HepG2 (cell line): ENCODE measurements around the gene SLC25A45. TPM values are rescaled to one million over a fixed set of nuclear protein-coding genes. Genes with fewer than 3 reads are reported as not detected.

Experiments used
- NR2F2 ChIP-seq: IDR thresholded peaks from 2 replicates; pipeline ENCODE4 v1.6.1; 2012; ENCODE audit warnings: low read depth, inconsistent platforms, borderline replicate concordance
- ZBTB3 ChIP-seq: sonication (generic); formaldehyde crosslinking; IDR thresholded peaks from 2 replicates; pipeline ENCODE4 v1.4.0; 2020; ENCODE audit warnings: low read depth, mild to moderate bottlenecking, moderate library complexity, missing genetic modification reagents, borderline replicate concordance
- ZFY ChIP-seq: sonication (generic); formaldehyde crosslinking; IDR thresholded peaks from 2 replicates; pipeline ENCODE4 v1.4.0; 2020; ENCODE audit warnings: missing genetic modification reagents
- ZNF563 ChIP-seq: sonication (generic); formaldehyde crosslinking; IDR thresholded peaks from 2 replicates; pipeline ENCODE4 v1.8.0; 2022; ENCODE audit warnings: mild to moderate bottlenecking, moderate library complexity, missing genetic modification reagents
- ZNF674 ChIP-seq: sonication (generic); formaldehyde crosslinking; IDR thresholded peaks from 2 replicates; pipeline ENCODE4 v1.5.0; 2020; ENCODE audit warnings: low read depth, mild to moderate bottlenecking, missing genetic modification reagents
- ZZZ3 ChIP-seq: sonication (generic); formaldehyde crosslinking; IDR thresholded peaks from 2 replicates; pipeline ENCODE4 v1.4.0; 2020; ENCODE audit warnings: missing genetic modification reagents, mild to moderate bottlenecking, borderline replicate concordance
- polyA plus RNA-seq, 8 experiments: library from polyadenylated mRNA; depleted of rRNA in 3 of 8; stranded (reverse) in 7 of 8; unstranded in 1 of 8; fragments of >200 nt; fragmentation: Illumina TruSeq in 4 of 8; extraction: Trizol in 4 of 8; gene quantifications; 2 replicates each; pipeline versions ENCODE4 v1.2.1 to v1.2.3, GENCODE V29; 2011 to 2016; ENCODE audit warnings: low read depth in 4 of 8, missing spikeins in 1 of 8, mixed read lengths in 1 of 8; ENCODE audit not compliant: insufficient read depth in 1 of 8
- total RNA-seq, 5 experiments: library from RNA; depleted of rRNA; stranded (reverse); fragments of >200 nt; fragmentation: Illumina TruSeq; extraction: Trizol; gene quantifications; 2 replicates each; pipeline ENCODE4 v1.2.3, GENCODE V29; 2016; ENCODE audit warnings: low read depth in 1 of 5
- TF ChIP-seq, protein P1 (sequence below), 2 experiments: IDR thresholded peaks; 2 replicates each; pipeline ENCODE4 v1.6.1; 2011 to 2012; ENCODE audit warnings: low read length in 2 of 2, borderline replicate concordance in 1 of 2, low read depth in 1 of 2, mild to moderate bottlenecking in 1 of 2, moderate library complexity in 1 of 2
- TF ChIP-seq, protein P2 (sequence below): sonication (generic); formaldehyde crosslinking; IDR thresholded peaks from 2 replicates; pipeline ENCODE4 v1.5.1; 2020; ENCODE audit warnings: missing genetic modification reagents, mild to moderate bottlenecking, borderline replicate concordance
- TF ChIP-seq, protein P3 (sequence below): sonication (generic); formaldehyde crosslinking; conservative IDR thresholded peaks from 2 replicates; pipeline ENCODE4 v1.8.1; 2023; ENCODE audit warnings: missing genetic modification reagents
- TF ChIP-seq, protein P4 (sequence below): sonication (generic); formaldehyde crosslinking; IDR thresholded peaks from 2 replicates; pipeline ENCODE4 v1.4.0; 2020; ENCODE audit warnings: mild to moderate bottlenecking, low read depth, missing genetic modification reagents
- TF ChIP-seq, protein P5 (sequence below): IDR thresholded peaks from 2 replicates; pipeline ENCODE4 v1.6.1; 2016; ENCODE audit warnings: low read depth, missing genetic modification reagents, missing compliant biosample characterization

The SLC25A45 gene
- total and polyA plus RNA-seq, 2 of the 13 experiments (the other 11 are each of a cell fraction or from before 2014, with no cell fraction given), result 1.2 to 3.4 TPM

DNA sequence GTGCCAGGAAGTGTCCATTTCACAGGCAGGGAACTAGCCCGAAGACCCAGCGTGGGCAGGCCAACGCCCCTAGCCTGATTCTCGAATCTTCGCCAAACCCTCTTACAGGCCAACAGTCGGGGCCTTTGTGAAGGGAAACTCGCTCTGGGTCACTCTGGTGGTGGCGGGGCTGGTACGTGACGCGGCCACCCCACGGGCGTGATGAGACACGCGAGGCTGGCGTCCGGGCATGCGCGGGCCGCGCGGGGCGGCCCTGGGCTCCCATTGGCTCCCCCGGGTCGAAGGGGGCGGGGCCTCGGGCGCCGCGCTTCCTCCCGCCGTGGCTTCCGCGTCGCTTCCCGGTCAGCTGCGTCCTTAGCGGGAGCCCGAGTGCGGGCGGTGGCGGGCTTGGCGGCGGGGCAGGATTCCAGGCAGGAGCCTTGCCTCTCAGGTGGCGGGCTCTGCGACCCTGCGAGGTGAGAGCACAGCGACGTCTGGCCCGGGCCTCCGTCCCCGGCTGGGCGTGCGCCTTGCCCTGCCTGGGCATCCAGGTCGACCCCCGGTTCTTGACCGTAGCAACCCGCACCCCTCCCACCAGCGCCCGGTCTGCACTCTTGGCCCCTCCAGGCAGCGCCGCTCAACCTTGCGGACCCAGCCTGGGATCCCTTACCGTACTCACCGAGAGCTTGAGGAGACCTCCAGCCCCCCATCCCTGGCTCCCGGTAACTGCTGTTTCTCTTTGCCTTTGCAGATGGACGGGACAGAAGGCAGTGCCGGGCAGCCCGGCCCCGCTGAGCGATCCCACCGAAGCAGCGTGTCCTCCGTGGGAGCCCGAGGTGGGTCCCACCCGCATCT is 4.1 kb upstream of the SLC25A45 start, which contains the start of gene FRMD8 (continued):
- TF ChIP-seq, protein P1, sequence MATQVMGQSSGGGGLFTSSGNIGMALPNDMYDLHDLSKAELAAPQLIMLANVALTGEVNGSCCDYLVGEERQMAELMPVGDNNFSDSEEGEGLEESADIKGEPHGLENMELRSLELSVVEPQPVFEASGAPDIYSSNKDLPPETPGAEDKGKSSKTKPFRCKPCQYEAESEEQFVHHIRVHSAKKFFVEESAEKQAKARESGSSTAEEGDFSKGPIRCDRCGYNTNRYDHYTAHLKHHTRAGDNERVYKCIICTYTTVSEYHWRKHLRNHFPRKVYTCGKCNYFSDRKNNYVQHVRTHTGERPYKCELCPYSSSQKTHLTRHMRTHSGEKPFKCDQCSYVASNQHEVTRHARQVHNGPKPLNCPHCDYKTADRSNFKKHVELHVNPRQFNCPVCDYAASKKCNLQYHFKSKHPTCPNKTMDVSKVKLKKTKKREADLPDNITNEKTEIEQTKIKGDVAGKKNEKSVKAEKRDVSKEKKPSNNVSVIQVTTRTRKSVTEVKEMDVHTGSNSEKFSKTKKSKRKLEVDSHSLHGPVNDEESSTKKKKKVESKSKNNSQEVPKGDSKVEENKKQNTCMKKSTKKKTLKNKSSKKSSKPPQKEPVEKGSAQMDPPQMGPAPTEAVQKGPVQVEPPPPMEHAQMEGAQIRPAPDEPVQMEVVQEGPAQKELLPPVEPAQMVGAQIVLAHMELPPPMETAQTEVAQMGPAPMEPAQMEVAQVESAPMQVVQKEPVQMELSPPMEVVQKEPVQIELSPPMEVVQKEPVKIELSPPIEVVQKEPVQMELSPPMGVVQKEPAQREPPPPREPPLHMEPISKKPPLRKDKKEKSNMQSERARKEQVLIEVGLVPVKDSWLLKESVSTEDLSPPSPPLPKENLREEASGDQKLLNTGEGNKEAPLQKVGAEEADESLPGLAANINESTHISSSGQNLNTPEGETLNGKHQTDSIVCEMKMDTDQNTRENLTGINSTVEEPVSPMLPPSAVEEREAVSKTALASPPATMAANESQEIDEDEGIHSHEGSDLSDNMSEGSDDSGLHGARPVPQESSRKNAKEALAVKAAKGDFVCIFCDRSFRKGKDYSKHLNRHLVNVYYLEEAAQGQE (IDR thresholded peaks at IDR 0.05; ENCODE audit: borderline replicate concordance in 1 of 2, low read depth in 1 of 2, low read length in 2 of 2), result peak in 1 of 2 experiments; percentile 20; a peak in 1 of 4 replicates
- TF ChIP-seq, protein P2, sequence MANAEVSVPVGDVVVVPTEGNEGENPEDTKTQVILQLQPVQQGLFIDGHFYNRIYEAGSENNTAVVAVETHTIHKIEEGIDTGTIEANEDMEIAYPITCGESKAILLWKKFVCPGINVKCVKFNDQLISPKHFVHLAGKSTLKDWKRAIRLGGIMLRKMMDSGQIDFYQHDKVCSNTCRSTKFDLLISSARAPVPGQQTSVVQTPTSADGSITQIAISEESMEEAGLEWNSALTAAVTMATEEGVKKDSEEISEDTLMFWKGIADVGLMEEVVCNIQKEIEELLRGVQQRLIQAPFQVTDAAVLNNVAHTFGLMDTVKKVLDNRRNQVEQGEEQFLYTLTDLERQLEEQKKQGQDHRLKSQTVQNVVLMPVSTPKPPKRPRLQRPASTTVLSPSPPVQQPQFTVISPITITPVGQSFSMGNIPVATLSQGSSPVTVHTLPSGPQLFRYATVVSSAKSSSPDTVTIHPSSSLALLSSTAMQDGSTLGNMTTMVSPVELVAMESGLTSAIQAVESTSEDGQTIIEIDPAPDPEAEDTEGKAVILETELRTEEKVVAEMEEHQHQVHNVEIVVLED (CRISPR knock-in tag), result peak; percentile 71
- TF ChIP-seq ZZZ3 (CRISPR knock-in tag), result peak; percentile 75; the same call in 1 of the 2 replicates
- TF ChIP-seq, protein P3, sequence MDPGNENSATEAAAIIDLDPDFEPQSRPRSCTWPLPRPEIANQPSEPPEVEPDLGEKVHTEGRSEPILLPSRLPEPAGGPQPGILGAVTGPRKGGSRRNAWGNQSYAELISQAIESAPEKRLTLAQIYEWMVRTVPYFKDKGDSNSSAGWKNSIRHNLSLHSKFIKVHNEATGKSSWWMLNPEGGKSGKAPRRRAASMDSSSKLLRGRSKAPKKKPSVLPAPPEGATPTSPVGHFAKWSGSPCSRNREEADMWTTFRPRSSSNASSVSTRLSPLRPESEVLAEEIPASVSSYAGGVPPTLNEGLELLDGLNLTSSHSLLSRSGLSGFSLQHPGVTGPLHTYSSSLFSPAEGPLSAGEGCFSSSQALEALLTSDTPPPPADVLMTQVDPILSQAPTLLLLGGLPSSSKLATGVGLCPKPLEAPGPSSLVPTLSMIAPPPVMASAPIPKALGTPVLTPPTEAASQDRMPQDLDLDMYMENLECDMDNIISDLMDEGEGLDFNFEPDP (CRISPR knock-in tag), result no peak
- TF ChIP-seq ZBTB3 (CRISPR knock-in tag), result 0 out of 2 replicates have a peak, but pooled peaks have one; percentile 62
- TF ChIP-seq, protein P4, sequence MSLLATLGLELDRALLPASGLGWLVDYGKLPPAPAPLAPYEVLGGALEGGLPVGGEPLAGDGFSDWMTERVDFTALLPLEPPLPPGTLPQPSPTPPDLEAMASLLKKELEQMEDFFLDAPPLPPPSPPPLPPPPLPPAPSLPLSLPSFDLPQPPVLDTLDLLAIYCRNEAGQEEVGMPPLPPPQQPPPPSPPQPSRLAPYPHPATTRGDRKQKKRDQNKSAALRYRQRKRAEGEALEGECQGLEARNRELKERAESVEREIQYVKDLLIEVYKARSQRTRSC (CRISPR knock-in tag), result peak; percentile 78; the same call in 1 of the 2 replicates
- no peak for TF ChIP-seq ZNF674 (CRISPR knock-in tag)
- TF ChIP-seq NR2F2, result no peak
- peak; percentile 87; the same call in 1 of the 2 replicates for TF ChIP-seq ZNF563
- TF ChIP-seq, protein P5, sequence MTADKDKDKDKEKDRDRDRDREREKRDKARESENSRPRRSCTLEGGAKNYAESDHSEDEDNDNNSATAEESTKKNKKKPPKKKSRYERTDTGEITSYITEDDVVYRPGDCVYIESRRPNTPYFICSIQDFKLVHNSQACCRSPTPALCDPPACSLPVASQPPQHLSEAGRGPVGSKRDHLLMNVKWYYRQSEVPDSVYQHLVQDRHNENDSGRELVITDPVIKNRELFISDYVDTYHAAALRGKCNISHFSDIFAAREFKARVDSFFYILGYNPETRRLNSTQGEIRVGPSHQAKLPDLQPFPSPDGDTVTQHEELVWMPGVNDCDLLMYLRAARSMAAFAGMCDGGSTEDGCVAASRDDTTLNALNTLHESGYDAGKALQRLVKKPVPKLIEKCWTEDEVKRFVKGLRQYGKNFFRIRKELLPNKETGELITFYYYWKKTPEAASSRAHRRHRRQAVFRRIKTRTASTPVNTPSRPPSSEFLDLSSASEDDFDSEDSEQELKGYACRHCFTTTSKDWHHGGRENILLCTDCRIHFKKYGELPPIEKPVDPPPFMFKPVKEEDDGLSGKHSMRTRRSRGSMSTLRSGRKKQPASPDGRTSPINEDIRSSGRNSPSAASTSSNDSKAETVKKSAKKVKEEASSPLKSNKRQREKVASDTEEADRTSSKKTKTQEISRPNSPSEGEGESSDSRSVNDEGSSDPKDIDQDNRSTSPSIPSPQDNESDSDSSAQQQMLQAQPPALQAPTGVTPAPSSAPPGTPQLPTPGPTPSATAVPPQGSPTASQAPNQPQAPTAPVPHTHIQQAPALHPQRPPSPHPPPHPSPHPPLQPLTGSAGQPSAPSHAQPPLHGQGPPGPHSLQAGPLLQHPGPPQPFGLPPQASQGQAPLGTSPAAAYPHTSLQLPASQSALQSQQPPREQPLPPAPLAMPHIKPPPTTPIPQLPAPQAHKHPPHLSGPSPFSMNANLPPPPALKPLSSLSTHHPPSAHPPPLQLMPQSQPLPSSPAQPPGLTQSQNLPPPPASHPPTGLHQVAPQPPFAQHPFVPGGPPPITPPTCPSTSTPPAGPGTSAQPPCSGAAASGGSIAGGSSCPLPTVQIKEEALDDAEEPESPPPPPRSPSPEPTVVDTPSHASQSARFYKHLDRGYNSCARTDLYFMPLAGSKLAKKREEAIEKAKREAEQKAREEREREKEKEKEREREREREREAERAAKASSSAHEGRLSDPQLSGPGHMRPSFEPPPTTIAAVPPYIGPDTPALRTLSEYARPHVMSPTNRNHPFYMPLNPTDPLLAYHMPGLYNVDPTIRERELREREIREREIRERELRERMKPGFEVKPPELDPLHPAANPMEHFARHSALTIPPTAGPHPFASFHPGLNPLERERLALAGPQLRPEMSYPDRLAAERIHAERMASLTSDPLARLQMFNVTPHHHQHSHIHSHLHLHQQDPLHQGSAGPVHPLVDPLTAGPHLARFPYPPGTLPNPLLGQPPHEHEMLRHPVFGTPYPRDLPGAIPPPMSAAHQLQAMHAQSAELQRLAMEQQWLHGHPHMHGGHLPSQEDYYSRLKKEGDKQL (CRISPR knock-in tag), result no peak
- peak; percentile 59; the same call in 1 of the 2 replicates for TF ChIP-seq ZFY
